Uterus (tissue), 4 donors: Measurements from ENCODE around the gene SLC7A14. TPM values are rescaled to one million over a fixed set of nuclear protein-coding genes. Genes with fewer than 3 reads are reported as not detected.

Source experiments
- DNase-seq, 2 donors: peaks; one replicate each; pipeline ENCODE4 v3.0.0-alpha.2; 2019 to 2020
- H3K27ac ChIP-seq, 2 donors: fragments of 200-600 bp; sonication (generic); 1 replicate in 1 of 2; 2 replicates in 1 of 2; pipeline ENCODE4 v1.5.1; 2016 to 2018
- H3K27me3 ChIP-seq, 2 donors: fragments of 200-600 bp; sonication (generic); one replicate each; pipeline ENCODE4 v1.5.1; 2018 to 2019; ENCODE audit warnings: control low read depth in 1 of 2
- H3K36me3 ChIP-seq, 2 donors: fragments of 200-600 bp; sonication (generic); one replicate each; pipeline ENCODE4 v1.5.1; 2019; ENCODE audit warnings: control low read depth in 1 of 2
- H3K4me1 ChIP-seq, 2 donors: fragments of 200-600 bp; sonication (generic); one replicate each; pipeline ENCODE4 v1.5.1; 2018 to 2019; ENCODE audit warnings: control low read depth in 1 of 2
- H3K4me3 ChIP-seq, 2 donors: fragments of 200-600 bp; sonication (generic); 1 replicate in 1 of 2; 2 replicates in 1 of 2; pipeline ENCODE4 v1.5.1; 2018 to 2019; ENCODE audit warnings: mild to moderate bottlenecking in 1 of 2
- H3K9me3 ChIP-seq, 2 donors: fragments of 200-600 bp; sonication (generic); one replicate each; pipeline ENCODE4 v1.5.1; 2019; ENCODE audit warnings: control low read depth in 1 of 2
- CTCF ChIP-seq, 4 experiments: fragments of 200-600 bp in 2 of 4; fragments of 450-650 bp in 2 of 4; sonication (generic) in 2 of 4; IDR thresholded peaks; one replicate each; pipeline ENCODE4 v1.5.1; 2016 to 2019; ENCODE audit warnings: antibody characterized with exemption in 4 of 4, mild to moderate bottlenecking in 2 of 4, moderate library complexity in 1 of 4
- POLR2A ChIP-seq, 2 donors: fragments of 450-650 bp; IDR thresholded peaks; one replicate each; pipeline ENCODE4 v1.6.1; 2016; ENCODE audit warnings: antibody characterized with exemption in 2 of 2, mild to moderate bottlenecking in 1 of 2, moderate library complexity in 1 of 2
- intact Hi-C: fragments of 100-400 bp; cut with DNase I; formaldehyde crosslinking; loops from one replicate; pipeline ENCODE4 v1.15.1; 2023; ENCODE audit warnings: low total_unique reads
- total RNA-seq, 4 donors: library from RNA; depleted of rRNA in 3 of 4; stranded (reverse); fragments of >200 nt in 3 of 4; gene quantifications; one replicate each; pipeline versions ENCODE4 v1.1.0 to v1.2.4, GENCODE V29; 2014 to 2023
- donor health status: DM: yes; HTN: yes; CAD: no.

Gene SLC7A14
- total RNA-seq, 4 donors from 2014 or later = 0.55 TPM; not detected in 3

DNA sequence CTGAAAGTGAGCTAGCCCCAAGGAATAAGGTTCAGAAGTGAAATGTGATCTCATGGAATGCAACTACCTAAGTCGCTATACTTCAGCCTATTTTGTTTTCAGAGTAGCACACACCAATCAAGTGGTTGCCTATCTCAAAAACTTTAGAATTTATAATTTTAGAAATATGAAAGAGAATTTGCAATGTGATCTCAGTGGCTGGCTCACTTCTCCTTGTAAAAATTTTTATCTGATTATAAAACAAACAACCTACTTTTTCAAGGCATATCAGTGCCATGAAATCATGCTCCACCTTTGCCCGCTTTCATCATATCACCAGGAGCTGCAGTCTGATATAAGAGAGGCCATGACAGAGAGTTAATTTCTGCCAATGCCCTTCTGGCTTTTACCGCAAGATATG, 119.9 kb downstream of the SLC7A14 start:
- TF ChIP-seq POLR2A (IDR thresholded peaks at IDR 0.05) (no peak), CTCF (IDR thresholded peaks at IDR 0.05) (no peak)
- no peak for DNase-seq
- peaks cover 7 to 10% of the 10 kb centered on the region in 2 donors for H3K4me1 ChIP-seq
- no peak overlapping the region for H3K27ac ChIP-seq
- intact Hi-C loops = no loop called here
- no peaks in the 10 kb centered on the region for H3K27me3 ChIP-seq
- no peaks in the 10 kb centered on the region for H3K9me3 ChIP-seq
- no peaks in the 10 kb centered on the region for H3K36me3 ChIP-seq
- H3K4me3 ChIP-seq = no peak overlapping the region

DNA sequence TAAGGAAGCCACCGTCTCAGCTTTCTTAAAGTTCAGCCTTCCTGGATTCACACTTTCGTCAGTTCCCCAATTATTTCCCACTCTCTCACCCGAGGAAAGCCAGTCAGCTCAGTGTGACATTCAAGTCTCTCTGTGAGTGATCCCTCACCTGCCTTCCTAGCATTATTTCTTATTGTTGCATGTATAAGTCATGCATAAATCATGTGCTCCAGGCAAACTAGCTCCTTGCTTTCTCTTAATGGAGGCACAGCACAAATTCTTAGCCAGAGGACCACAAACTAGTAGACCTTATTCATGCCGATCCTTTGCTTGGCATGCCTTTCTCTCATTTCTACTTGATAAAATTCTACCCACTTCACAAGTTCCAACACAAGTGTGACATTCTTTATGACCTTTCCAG, 122.9 kb downstream of the SLC7A14 start:
- intact Hi-C loops = no loop called here
- H3K9me3 ChIP-seq = no peaks in the 10 kb centered on the region
- H3K4me1 ChIP-seq = no peaks in the 10 kb centered on the region
- H3K27ac ChIP-seq = no peak overlapping the region
- no peak for DNase-seq
- no peak overlapping the region for H3K4me3 ChIP-seq
- no peaks in the 10 kb centered on the region for H3K36me3 ChIP-seq
- H3K27me3 ChIP-seq = no peaks in the 10 kb centered on the region
- no peak for TF ChIP-seq POLR2A (IDR thresholded peaks at IDR 0.05)
- no peak for TF ChIP-seq CTCF (IDR thresholded peaks at IDR 0.05)

DNA sequence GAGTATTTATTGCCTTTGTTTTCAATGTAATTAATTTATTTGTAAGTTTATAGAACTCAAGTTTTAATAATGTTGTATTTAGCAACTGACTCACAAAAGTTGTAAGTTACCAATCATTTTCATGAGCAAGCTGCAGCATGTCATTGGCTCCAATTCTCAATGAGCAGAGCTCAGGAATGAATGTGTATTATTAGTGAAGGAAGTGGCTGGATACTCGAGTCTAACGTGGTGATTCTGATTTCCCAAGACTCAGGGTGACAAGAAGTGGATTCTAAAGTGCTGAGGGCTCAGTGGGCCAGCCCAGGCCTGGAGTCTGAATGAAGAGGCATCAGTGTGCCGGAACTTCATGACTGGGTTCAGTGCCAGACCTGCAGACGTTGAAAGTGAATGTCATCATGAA, 127.6 kb downstream of the SLC7A14 start:
- intact Hi-C loops = no loop called here
- H3K36me3 ChIP-seq = no peaks in the 10 kb centered on the region
- TF ChIP-seq CTCF (IDR thresholded peaks at IDR 0.05) (no peak), POLR2A (IDR thresholded peaks at IDR 0.05) (no peak)
- DNase-seq = no peak
- H3K9me3 ChIP-seq = no peaks in the 10 kb centered on the region
- H3K27me3 ChIP-seq = no peaks in the 10 kb centered on the region
- H3K27ac ChIP-seq = no peak overlapping the region
- H3K4me3 ChIP-seq = no peak overlapping the region
- H3K4me1 ChIP-seq = no peaks in the 10 kb centered on the region

DNA sequence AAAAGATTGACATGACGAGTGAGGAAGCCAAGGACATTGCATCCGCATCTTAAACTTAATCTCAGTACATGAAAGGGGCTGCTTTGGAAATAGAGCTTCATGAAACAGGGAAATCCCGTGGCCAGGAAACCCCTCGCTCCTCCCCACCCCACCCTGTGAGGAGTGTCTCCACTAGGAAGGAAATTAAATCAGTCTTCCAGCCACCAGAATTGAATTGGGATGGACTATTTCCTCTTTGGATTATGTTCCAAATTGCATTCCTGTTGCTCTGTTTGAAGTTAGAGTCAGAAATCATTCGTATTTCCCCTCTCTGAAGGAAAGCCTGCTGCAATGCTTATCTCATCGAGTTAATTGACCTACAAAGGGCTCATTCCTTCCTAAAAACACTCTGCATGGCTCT, 131.4 kb downstream of the SLC7A14 start:
- Histone ChIP-seq H3K4me3 (no peak overlapping the region), H3K4me1 (no peaks in the 10 kb centered on the region), H3K27me3 (no peaks in the 10 kb centered on the region), H3K27ac (no peak overlapping the region), H3K9me3 (no peaks in the 10 kb centered on the region), H3K36me3 (no peaks in the 10 kb centered on the region)
- intact Hi-C loops = no loop called here
- no peak for TF ChIP-seq POLR2A (IDR thresholded peaks at IDR 0.05)
- TF ChIP-seq CTCF (IDR thresholded peaks at IDR 0.05) = no peak
- no peak for DNase-seq

DNA sequence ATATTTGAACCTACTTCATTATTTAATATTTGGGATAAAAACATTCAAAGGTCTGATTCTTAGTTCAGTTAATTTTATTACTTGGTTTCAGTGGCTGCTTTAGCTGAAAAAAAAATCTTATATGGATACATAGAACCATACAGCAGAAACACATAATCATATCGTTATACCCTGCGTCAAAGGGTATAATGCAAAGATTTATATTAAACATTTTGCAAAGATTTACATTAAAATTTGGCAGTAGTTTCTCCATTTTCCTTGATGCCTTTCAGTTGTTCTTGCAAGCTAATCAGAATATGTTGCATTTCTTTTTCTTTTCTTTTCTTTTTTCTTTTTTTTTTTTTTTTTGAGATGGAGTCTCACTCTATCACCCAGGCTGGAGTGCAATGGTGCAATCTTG, 135.8 kb downstream of the SLC7A14 start:
- no peak for DNase-seq
- intact Hi-C loops = no loop called here
- H3K4me3 ChIP-seq = no peak overlapping the region
- H3K27me3 ChIP-seq = no peaks in the 10 kb centered on the region
- H3K4me1 ChIP-seq = no peaks in the 10 kb centered on the region
- TF ChIP-seq CTCF (IDR thresholded peaks at IDR 0.05) = no peak
- no peak for TF ChIP-seq POLR2A (IDR thresholded peaks at IDR 0.05)
- no peaks in the 10 kb centered on the region for H3K9me3 ChIP-seq
- H3K36me3 ChIP-seq = no peaks in the 10 kb centered on the region
- H3K27ac ChIP-seq = no peak overlapping the region
